ENCODE data around the gene CDX1.

The CDX1 gene

DNA sequence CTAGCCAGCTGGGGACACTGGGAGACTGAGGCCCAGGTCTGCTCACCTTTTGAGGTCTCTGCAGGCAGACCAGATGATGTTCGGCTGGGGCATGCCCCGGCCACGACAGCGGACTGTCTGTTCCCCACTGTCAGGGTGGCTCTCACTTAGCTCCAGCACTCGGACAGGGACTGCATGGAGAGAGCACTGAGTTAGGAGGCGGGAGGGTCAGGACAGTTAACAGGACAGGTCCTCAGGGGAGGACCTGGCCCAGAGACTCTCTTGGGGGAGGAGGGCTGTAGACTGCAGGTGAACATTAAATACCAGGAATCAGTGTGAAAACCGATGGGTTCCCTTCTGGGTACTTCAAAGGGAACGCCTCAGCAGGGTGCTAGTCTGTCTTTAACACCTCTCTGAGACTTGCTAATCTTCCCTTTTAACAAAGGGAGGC is 36.1 kb upstream of the CDX1 start:
- FAIRE-seq = no peak
- no peak for TF ChIP-seq SPI1 (IDR thresholded peaks at IDR 0.05; ENCODE audit: low read depth, low read length)
- TF ChIP-seq PAX5 (IDR thresholded peaks at IDR 0.05; ENCODE audit: insufficient read depth, low read length, severe bottlenecking) = no peak
- TF ChIP-seq POLR2AphosphoS5 (IDR thresholded peaks at IDR 0.05; ENCODE audit: low read depth, low read length) = no peak
- no peak for TF ChIP-seq TAF1 (IDR thresholded peaks at IDR 0.05; ENCODE audit: low read depth, low read length)
- TF ChIP-seq POLR2A (IDR thresholded peaks at IDR 0.05; ENCODE audit: low read depth, low read length) = no peak
- no peak for TF ChIP-seq POU2F2 (IDR thresholded peaks at IDR 0.05; ENCODE audit: low read depth, low read length)
- DNase-seq (ENCODE audit: insufficient read length, low spot score) = no peak

- no peak for FAIRE-seq
- DNase-seq (ENCODE audit: insufficient read length, low spot score) = no peak
- TF ChIP-seq POLR2AphosphoS5 (IDR thresholded peaks at IDR 0.05; ENCODE audit: low read depth, low read length) (no peak), SPI1 (IDR thresholded peaks at IDR 0.05; ENCODE audit: low read depth, low read length) (no peak), POU2F2 (IDR thresholded peaks at IDR 0.05; ENCODE audit: low read depth, low read length) (no peak)
Measured at GRCh38 chr5:150131461-150131860, 35.1 kb upstream of the CDX1 start.

DNA sequence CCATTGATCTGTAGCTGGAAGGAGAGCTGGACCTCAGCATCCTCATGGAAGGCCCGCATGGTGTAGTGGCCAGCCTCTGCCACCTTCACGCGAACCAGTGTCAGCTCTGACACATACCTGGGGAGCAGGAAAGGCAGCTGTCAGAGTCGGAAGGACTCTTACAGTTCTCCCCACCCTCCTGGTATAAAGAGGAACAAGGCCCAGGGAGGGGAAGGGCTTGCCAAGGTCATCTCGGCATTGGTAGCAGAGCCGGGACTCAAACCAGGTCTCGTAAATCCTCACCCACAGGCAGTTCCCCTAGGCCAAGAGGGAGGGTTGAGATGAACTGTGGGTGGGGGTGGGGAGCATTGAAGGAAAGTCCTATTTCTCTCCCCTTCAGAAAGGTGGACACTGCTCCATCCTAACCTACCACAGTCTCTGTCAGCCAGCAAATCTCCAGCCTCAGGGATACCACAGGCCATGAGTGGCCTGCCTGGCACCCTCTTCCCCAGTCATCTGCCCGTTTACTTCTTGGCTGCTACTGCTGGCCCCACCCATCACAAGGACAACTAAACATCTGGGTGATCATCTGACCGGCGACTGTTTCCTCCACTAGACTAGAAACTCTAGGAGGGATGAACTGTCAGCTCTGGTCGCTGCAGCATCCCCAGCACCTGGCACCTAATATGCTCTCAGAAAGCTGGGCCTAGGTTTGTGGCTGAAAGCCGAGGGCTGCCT is 34.4 kb upstream of the CDX1 start:
- TF ChIP-seq POLR2A (IDR thresholded peaks at IDR 0.05; ENCODE audit: low read depth, low read length) (no peak), PAX5 (IDR thresholded peaks at IDR 0.05; ENCODE audit: insufficient read depth, low read length, severe bottlenecking) (no peak), SPI1 (IDR thresholded peaks at IDR 0.05; ENCODE audit: low read depth, low read length) (no peak), POU2F2 (IDR thresholded peaks at IDR 0.05; ENCODE audit: low read depth, low read length) (no peak), TAF1 (IDR thresholded peaks at IDR 0.05; ENCODE audit: low read depth, low read length) (no peak), POLR2AphosphoS5 (IDR thresholded peaks at IDR 0.05; ENCODE audit: low read depth, low read length) (no peak)
- FAIRE-seq = no peak
- DNase-seq (ENCODE audit: insufficient read length, low spot score) = no peak

DNA sequence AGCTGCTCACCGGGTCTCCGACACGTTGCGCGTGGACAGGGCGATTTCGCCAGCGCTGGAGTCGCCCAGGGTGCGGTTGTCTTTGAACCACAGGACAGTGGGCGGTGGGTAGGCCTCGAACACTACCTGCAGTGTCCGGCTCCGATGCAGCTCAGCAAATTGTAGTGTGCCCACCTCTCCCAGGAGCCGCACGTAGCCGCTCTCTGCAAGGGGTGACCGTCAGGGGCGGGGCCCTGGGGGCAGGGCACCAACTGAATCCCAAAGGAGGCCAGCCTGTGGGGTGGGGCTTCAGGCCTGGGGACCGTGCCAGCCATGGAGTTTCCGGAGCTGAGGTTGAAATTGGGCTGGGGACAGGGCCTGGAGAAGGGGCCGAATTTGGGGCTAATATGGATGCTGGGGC is 33.8 kb upstream of the CDX1 start:
- no peak for FAIRE-seq
- DNase-seq (ENCODE audit: insufficient read length, low spot score) = no peak
- no peak for TF ChIP-seq SPI1 (IDR thresholded peaks at IDR 0.05; ENCODE audit: low read depth, low read length)
- no peak for TF ChIP-seq POLR2AphosphoS5 (IDR thresholded peaks at IDR 0.05; ENCODE audit: low read depth, low read length)
- TF ChIP-seq POLR2A (IDR thresholded peaks at IDR 0.05; ENCODE audit: low read depth, low read length) = no peak
- no peak for TF ChIP-seq TAF1 (IDR thresholded peaks at IDR 0.05; ENCODE audit: low read depth, low read length)
- no peak for TF ChIP-seq POU2F2 (IDR thresholded peaks at IDR 0.05; ENCODE audit: low read depth, low read length)
- TF ChIP-seq PAX5 (IDR thresholded peaks at IDR 0.05; ENCODE audit: insufficient read depth, low read length, severe bottlenecking) = no peak

DNA sequence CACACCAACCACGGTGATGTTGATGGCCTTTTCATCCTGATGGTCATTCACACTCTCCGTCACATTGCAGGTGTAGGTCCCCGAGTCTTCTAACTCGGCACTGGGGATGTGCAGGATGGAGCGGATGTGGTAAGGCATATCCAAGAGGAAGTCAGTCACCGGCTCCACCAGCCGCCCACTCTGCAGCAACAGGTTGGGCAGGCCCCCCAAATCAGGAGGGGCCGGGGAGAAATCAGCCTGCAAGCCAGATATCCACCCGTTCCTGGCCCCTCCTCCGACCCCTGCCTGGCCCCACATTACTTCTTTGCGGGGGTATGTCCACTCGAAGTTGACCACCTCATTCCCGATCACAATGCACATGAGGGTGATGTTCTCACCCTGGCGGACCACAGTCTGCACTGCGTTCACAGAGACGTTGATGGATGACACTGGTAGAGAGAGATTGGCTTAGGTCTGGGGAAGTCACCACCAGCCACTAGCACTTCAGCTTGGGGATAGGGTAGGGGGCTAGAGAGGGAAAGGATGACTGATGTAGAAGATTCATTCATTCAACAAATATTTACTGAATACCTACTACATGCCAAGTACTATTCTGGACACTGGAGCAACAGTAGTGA is 32.9 kb upstream of the CDX1 start:
- TF ChIP-seq POLR2AphosphoS5 (IDR thresholded peaks at IDR 0.05; ENCODE audit: low read depth, low read length) (no peak), PAX5 (IDR thresholded peaks at IDR 0.05; ENCODE audit: insufficient read depth, low read length, severe bottlenecking) (no peak), POU2F2 (IDR thresholded peaks at IDR 0.05; ENCODE audit: low read depth, low read length) (no peak), POLR2A (IDR thresholded peaks at IDR 0.05; ENCODE audit: low read depth, low read length) (no peak), TAF1 (IDR thresholded peaks at IDR 0.05; ENCODE audit: low read depth, low read length) (no peak), SPI1 (IDR thresholded peaks at IDR 0.05; ENCODE audit: low read depth, low read length) (no peak)
- FAIRE-seq = no peak
- DNase-seq (ENCODE audit: insufficient read length, low spot score) = no peak

- TF ChIP-seq POU2F2 (IDR thresholded peaks at IDR 0.05; ENCODE audit: low read depth, low read length) (no peak), PAX5 (IDR thresholded peaks at IDR 0.05; ENCODE audit: insufficient read depth, low read length, severe bottlenecking) (no peak), POLR2A (IDR thresholded peaks at IDR 0.05; ENCODE audit: low read depth, low read length) (no peak), TAF1 (IDR thresholded peaks at IDR 0.05; ENCODE audit: low read depth, low read length) (no peak), SPI1 (IDR thresholded peaks at IDR 0.05; ENCODE audit: low read depth, low read length) (no peak), POLR2AphosphoS5 (IDR thresholded peaks at IDR 0.05; ENCODE audit: low read depth, low read length) (no peak)
- no peak for FAIRE-seq
Measured at GRCh38 chr5:150134198-150134588, 32.4 kb upstream of the CDX1 start.

DNA sequence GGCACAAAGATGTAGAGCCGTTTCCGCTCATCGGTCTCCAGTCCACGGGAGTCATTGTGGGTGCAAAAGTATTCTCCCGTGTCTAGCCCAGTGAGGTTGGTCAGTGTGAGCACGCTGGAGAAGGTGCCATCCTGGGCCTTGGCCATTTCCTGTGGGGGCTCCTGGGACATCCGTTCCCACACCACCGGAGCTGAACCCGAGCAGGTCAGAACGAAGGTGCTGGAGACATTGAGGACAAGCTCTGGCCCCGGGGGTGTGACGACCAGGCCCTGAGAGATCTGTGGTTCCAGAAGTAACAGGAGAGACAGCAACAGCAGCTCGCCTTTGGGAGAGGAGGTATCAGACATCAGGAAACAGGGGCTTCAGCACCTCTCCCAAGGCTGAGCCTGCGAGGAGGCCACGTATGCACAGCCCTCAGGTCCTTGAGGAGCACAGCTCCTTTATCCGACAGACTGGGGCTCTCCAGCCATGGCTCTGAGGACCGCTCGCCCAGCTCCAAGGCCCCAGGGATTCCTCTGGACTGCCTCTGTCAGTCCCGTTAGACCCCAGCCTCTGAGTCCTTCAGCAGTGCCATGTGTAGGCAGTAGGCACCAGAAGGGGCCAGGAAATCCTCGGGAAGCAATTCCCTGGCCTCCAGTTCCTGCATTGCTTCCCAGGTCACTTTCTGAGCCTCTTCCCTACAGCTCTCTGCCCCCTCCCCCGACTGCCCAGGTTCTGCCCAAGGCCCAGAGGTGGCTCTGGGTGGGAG is 30.8 kb upstream of the CDX1 start:
- FAIRE-seq (no peak), DNase-seq (ENCODE audit: insufficient read length, low spot score) (no peak)
- no peak for TF ChIP-seq POLR2A (IDR thresholded peaks at IDR 0.05; ENCODE audit: low read depth, low read length)
- TF ChIP-seq PAX5 (IDR thresholded peaks at IDR 0.05; ENCODE audit: insufficient read depth, low read length, severe bottlenecking) = no peak
- no peak for TF ChIP-seq SPI1 (IDR thresholded peaks at IDR 0.05; ENCODE audit: low read depth, low read length)
- no peak for TF ChIP-seq TAF1 (IDR thresholded peaks at IDR 0.05; ENCODE audit: low read depth, low read length)
- no peak for TF ChIP-seq POLR2AphosphoS5 (IDR thresholded peaks at IDR 0.05; ENCODE audit: low read depth, low read length)
- TF ChIP-seq POU2F2 (IDR thresholded peaks at IDR 0.05; ENCODE audit: low read depth, low read length) = no peak

More at GRCh38 chr5:150134198-150134588, 32.4 kb upstream of the CDX1 start:
- DNase-seq (ENCODE audit: insufficient read length, low spot score) = no peak

GRCh38 chr5:150136305-150137167 is 30.0 kb upstream of the CDX1 start:
- DNase-seq (ENCODE audit: insufficient read length, low spot score) (no peak), FAIRE-seq (no peak)
- no peak for TF ChIP-seq PAX5 (IDR thresholded peaks at IDR 0.05; ENCODE audit: insufficient read depth, low read length, severe bottlenecking)
- no peak for TF ChIP-seq SPI1 (IDR thresholded peaks at IDR 0.05; ENCODE audit: low read depth, low read length)
- no peak for TF ChIP-seq POLR2A (IDR thresholded peaks at IDR 0.05; ENCODE audit: low read depth, low read length)
- TF ChIP-seq TAF1 (IDR thresholded peaks at IDR 0.05; ENCODE audit: low read depth, low read length) = no peak
- no peak for TF ChIP-seq POU2F2 (IDR thresholded peaks at IDR 0.05; ENCODE audit: low read depth, low read length)
- TF ChIP-seq POLR2AphosphoS5 (IDR thresholded peaks at IDR 0.05; ENCODE audit: low read depth, low read length) = no peak

Data from GM12891 (cell line).